H9 (cell line): ENCODE data around the gene HPCAL1. TPM values are rescaled to one million over a fixed set of nuclear protein-coding genes. Genes with fewer than 3 reads are reported as not detected.

ENCODE experiments used
- DNase-seq: peaks from one replicate; pipeline ENCODE4 v3.0.0-alpha.2; 2017
- H2AFZ ChIP-seq: one replicate; pipeline ENCODE4 v1.6.1; 2013; ENCODE audit warnings: mild to moderate bottlenecking, low read length, control low read depth, moderate library complexity
- H2AK5ac ChIP-seq: 2 replicates; pipeline ENCODE4 v1.6.1; 2013; ENCODE audit warnings: low read length, control low read depth, mixed read lengths; ENCODE audit not compliant: insufficient read length
- H2BK120ac ChIP-seq: one replicate; pipeline ENCODE4 v1.6.1; 2013; ENCODE audit warnings: low read depth, mild to moderate bottlenecking, low read length, control low read depth, inconsistent platforms; ENCODE audit not compliant: poor library complexity, severe bottlenecking
- H2BK12ac ChIP-seq: 2 replicates; pipeline ENCODE4 v1.6.1; 2013; ENCODE audit warnings: low read length, control low read depth, mixed read lengths, low read depth; ENCODE audit not compliant: insufficient read length
- H2BK15ac ChIP-seq: 2 replicates; pipeline ENCODE4 v1.6.1; 2013; ENCODE audit warnings: low read depth, low read length, control low read depth
- H2BK20ac ChIP-seq: one replicate; pipeline ENCODE4 v1.6.1; 2013; ENCODE audit warnings: low read depth, mild to moderate bottlenecking, low read length, control low read depth, inconsistent platforms; ENCODE audit not compliant: poor library complexity, severe bottlenecking
- H2BK5ac ChIP-seq: 2 replicates; pipeline ENCODE4 v1.6.1; 2013; ENCODE audit warnings: low read length, control low read depth, mixed read lengths; ENCODE audit not compliant: insufficient read length
- H3K14ac ChIP-seq: 2 replicates; pipeline ENCODE4 v1.6.1; 2013; ENCODE audit warnings: low read length, control low read depth; ENCODE audit not compliant: insufficient read depth
- H3K18ac ChIP-seq: 2 replicates; pipeline ENCODE4 v1.6.1; 2013; ENCODE audit warnings: low read depth, mild to moderate bottlenecking, mixed read lengths, low read length, control low read depth; ENCODE audit not compliant: insufficient read length
- H3K23ac ChIP-seq: 2 replicates; pipeline ENCODE4 v1.6.1; 2013; ENCODE audit warnings: low read length, control low read depth, mixed read lengths, low read depth; ENCODE audit not compliant: insufficient read length
- H3K23me2 ChIP-seq: 2 replicates; pipeline ENCODE4 v1.6.1; 2013; ENCODE audit warnings: low read depth, mild to moderate bottlenecking, mixed read lengths, low read length, control low read depth; ENCODE audit not compliant: insufficient read length, poor library complexity, severe bottlenecking
- H3K27ac ChIP-seq: 2 replicates; pipeline ENCODE4 v1.5.1; 2013; ENCODE audit warnings: low read length, control low read depth, mixed read lengths, low read depth; ENCODE audit not compliant: insufficient read length
- H3K27me3 ChIP-seq: 2 replicates; pipeline ENCODE4 v1.6.1; 2013; ENCODE audit warnings: low read length, control low read depth, inconsistent platforms; ENCODE audit not compliant: insufficient read depth
- H3K4ac ChIP-seq: 2 replicates; pipeline ENCODE4 v1.6.1; 2013; ENCODE audit warnings: low read depth, mild to moderate bottlenecking, control low read depth, inconsistent platforms, low read length, moderate library complexity
- H3K4me1 ChIP-seq: 2 replicates; pipeline ENCODE4 v1.6.1; 2013; ENCODE audit warnings: low read length, control low read depth, inconsistent platforms; ENCODE audit not compliant: insufficient read depth
- H3K4me2 ChIP-seq: 2 replicates; pipeline ENCODE4 v1.6.1; 2013; ENCODE audit warnings: low read length, control low read depth, mixed read lengths; ENCODE audit not compliant: insufficient read length, insufficient read depth
- H3K56ac ChIP-seq: 2 replicates; pipeline ENCODE4 v1.6.1; 2013; ENCODE audit warnings: low read depth, mild to moderate bottlenecking, mixed read lengths, low read length, control low read depth; ENCODE audit not compliant: insufficient read length
- H3K79me1 ChIP-seq: 2 replicates; pipeline ENCODE4 v1.6.1; 2013; ENCODE audit warnings: low read depth, mild to moderate bottlenecking, moderate library complexity, low read length, control low read depth, inconsistent platforms; ENCODE audit not compliant: insufficient read depth, poor library complexity, severe bottlenecking
- H3K79me2 ChIP-seq: 2 replicates; pipeline ENCODE4 v1.6.1; 2013; ENCODE audit warnings: low read length, control low read depth, inconsistent platforms; ENCODE audit not compliant: insufficient read depth
- H3K9ac ChIP-seq: 2 replicates; pipeline ENCODE4 v1.6.1; 2013; ENCODE audit warnings: low read length, control low read depth, mixed read lengths; ENCODE audit not compliant: insufficient read length; ENCODE audit errors: extremely low read depth
- H3K9me3 ChIP-seq: one replicate; pipeline ENCODE4 v1.6.1; 2013; ENCODE audit warnings: low read depth, low read length, inconsistent platforms; ENCODE audit not compliant: control insufficient read depth
- H3T11ph ChIP-seq: one replicate; pipeline ENCODE4 v1.6.1; 2013; ENCODE audit warnings: mild to moderate bottlenecking, low read length, control low read depth, inconsistent platforms
- H4K20me1 ChIP-seq: one replicate; pipeline ENCODE4 v1.6.1; 2013; ENCODE audit not compliant: control insufficient read depth, insufficient read length, insufficient read depth
- H4K5ac ChIP-seq: 2 replicates; pipeline ENCODE4 v1.6.1; 2013; ENCODE audit warnings: low read depth, mild to moderate bottlenecking, mixed read lengths, low read length, control low read depth; ENCODE audit not compliant: insufficient read length
- H4K8ac ChIP-seq: replicated peaks from 2 replicates; pipeline ENCODE4 v1.6.1; 2013; ENCODE audit warnings: low read length, control low read depth, mixed read lengths, low read depth; ENCODE audit not compliant: insufficient read length
- H4K91ac ChIP-seq: 2 replicates; pipeline ENCODE4 v1.6.1; 2013; ENCODE audit warnings: low read depth, mild to moderate bottlenecking, moderate library complexity, mixed read lengths, low read length, control low read depth; ENCODE audit not compliant: insufficient read length
- H3K27ac Mint-ChIP-seq, 3 experiments: 2 replicates in 2 of 3; 3 replicates in 1 of 3; pipeline ENCODE4 v1.8.0; 2020 to 2021; ENCODE audit warnings: mixed read lengths in 3 of 3, mild to moderate bottlenecking in 1 of 3, moderate library complexity in 1 of 3
- H3K27me3 Mint-ChIP-seq: 2 replicates; pipeline ENCODE4 v1.8.0; 2021; ENCODE audit warnings: low read depth, mild to moderate bottlenecking, moderate library complexity, mixed read lengths
- H3K36me3 Mint-ChIP-seq, 3 experiments: 2 replicates in 2 of 3; 3 replicates in 1 of 3; pipeline ENCODE4 v1.8.0; 2020 to 2021; ENCODE audit warnings: low read depth in 3 of 3, mixed read lengths in 3 of 3; ENCODE audit not compliant: insufficient read depth in 1 of 3
- H3K4me1 Mint-ChIP-seq, 2 experiments: 2 replicates each; pipeline ENCODE4 v1.8.0; 2020; ENCODE audit warnings: mixed read lengths in 2 of 2
- H3K4me3 Mint-ChIP-seq, 2 experiments: 2 replicates in 1 of 2; 3 replicates in 1 of 2; pipeline ENCODE4 v1.8.0; 2020 to 2021; ENCODE audit warnings: mild to moderate bottlenecking in 2 of 2, mixed read lengths in 2 of 2, moderate library complexity in 1 of 2
- H3K9me3 Mint-ChIP-seq, 2 experiments: 2 replicates in 1 of 2; 3 replicates in 1 of 2; pipeline ENCODE4 v1.8.0; 2020; ENCODE audit warnings: mild to moderate bottlenecking in 2 of 2, mixed read lengths in 2 of 2, moderate library complexity in 1 of 2
- WGBS: extraction: QIAGEN DNeasy Blood & Tissue Kit; methylation state at CpG from one replicate; pipeline ENCODE4 v1.1.7; 2013; ENCODE audit warnings: missing lambda C conversion rate, low lambda C conversion rate, mixed read lengths; ENCODE audit not compliant: insufficient read length; ENCODE audit errors: extremely low coverage; 5-methylcytosine and 5-hydroxymethylcytosine counted together
- total RNA-seq: library from RNA; stranded (reverse); gene quantifications from 2 replicates; pipeline ENCODE4 v1.2.1, GENCODE V29; 2021
- TF ChIP-seq, protein P1 (sequence below): fragments of 200-600 bp; sonication (generic); conservative IDR thresholded peaks from 3 replicates; pipeline ENCODE4 v1.8.0; 2021; ENCODE audit warnings: antibody characterized with exemption, mild to moderate bottlenecking

Gene HPCAL1
- total RNA-seq, 1 experiment from 2014 or later: 4.7 TPM

GRCh38 chr2:10279946-10280463, 22.7 kb upstream of the HPCAL1 start:
- Histone ChIP-seq H3K27me3 (no peaks in the 10 kb centered on the region), H3K9ac (no peak overlapping the region), H3K56ac (no peak overlapping the region), H2BK15ac (no peak overlapping the region), H3K9me3 (no peaks in the 10 kb centered on the region), H3K18ac (no peak overlapping the region), H4K5ac (no peak overlapping the region), H3K4me2 (no peak overlapping the region), H3K4me1 (no peaks in the 10 kb centered on the region), H4K91ac (no peak overlapping the region), H3K27ac (no peak overlapping the region), H2BK120ac (no peak overlapping the region), H2BK20ac (no peak overlapping the region), H3K4ac (no peak overlapping the region), H3K23me2 (no peaks in the 10 kb centered on the region), H2BK5ac (no peak overlapping the region), H3T11ph (no peak overlapping the region), H3K79me1 (no peaks in the 10 kb centered on the region), H3K14ac (no peak overlapping the region), H4K20me1 (no peaks in the 10 kb centered on the region), H4K8ac (no peak overlapping the region), H2AK5ac (no peak overlapping the region), H3K23ac (no peak overlapping the region), H2BK12ac (no peak overlapping the region), H3K79me2 (no peaks in the 10 kb centered on the region), H2AFZ (no peak overlapping the region)
- Mint-ChIP-seq H3K4me3 (no peak overlapping the region), H3K36me3 (no peaks in the 10 kb centered on the region), H3K27ac (no peak overlapping the region; a peak in 1 of 7 replicates), H3K9me3 (no peaks in the 10 kb centered on the region), H3K27me3 (peaks cover 19% of the 10 kb centered on the region), H3K4me1 (peaks cover 8 to 9% of the 10 kb centered on the region in 2 experiments)
- no peak for DNase-seq
- no CpG with 5 or more reads among the region's 12 CpGs for WGBS
- TF ChIP-seq, protein P1, sequence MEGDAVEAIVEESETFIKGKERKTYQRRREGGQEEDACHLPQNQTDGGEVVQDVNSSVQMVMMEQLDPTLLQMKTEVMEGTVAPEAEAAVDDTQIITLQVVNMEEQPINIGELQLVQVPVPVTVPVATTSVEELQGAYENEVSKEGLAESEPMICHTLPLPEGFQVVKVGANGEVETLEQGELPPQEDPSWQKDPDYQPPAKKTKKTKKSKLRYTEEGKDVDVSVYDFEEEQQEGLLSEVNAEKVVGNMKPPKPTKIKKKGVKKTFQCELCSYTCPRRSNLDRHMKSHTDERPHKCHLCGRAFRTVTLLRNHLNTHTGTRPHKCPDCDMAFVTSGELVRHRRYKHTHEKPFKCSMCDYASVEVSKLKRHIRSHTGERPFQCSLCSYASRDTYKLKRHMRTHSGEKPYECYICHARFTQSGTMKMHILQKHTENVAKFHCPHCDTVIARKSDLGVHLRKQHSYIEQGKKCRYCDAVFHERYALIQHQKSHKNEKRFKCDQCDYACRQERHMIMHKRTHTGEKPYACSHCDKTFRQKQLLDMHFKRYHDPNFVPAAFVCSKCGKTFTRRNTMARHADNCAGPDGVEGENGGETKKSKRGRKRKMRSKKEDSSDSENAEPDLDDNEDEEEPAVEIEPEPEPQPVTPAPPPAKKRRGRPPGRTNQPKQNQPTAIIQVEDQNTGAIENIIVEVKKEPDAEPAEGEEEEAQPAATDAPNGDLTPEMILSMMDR: no peak
